Astrocyte (in vitro differentiated cells and primary cell): Measurements from ENCODE around the gene ZBTB7A. TPM values are rescaled to one million over a fixed set of nuclear protein-coding genes. Genes with fewer than 3 reads are reported as not detected.
A peak's percentile ranks its signal among the peaks of the same experiment; 100 is the strongest.

ENCODE experiments used
- DNase-seq: peaks from one replicate; pipeline ENCODE4 v3.0.0-alpha.2; 2010; ENCODE audit warnings: low read depth
- FAIRE-seq: peaks from 2 replicates; lab custom pipeline; 2011; peaks lifted over from hg19 to GRCh38; lab: Jason Lieb, UNC
- H2AFZ ChIP-seq: 2 replicates; pipeline ENCODE4 v1.6.0; 2012; ENCODE audit warnings: low read depth, low read length, inconsistent platforms
- H3K27ac ChIP-seq: 2 replicates; pipeline ENCODE4 v1.5.1; 2011; ENCODE audit warnings: low read depth, low read length, inconsistent platforms
- H3K27me3 ChIP-seq: 2 replicates; pipeline ENCODE4 v1.6.0; 2011; ENCODE audit warnings: low read length, inconsistent platforms; ENCODE audit not compliant: insufficient read depth
- H3K36me3 ChIP-seq: 2 replicates; pipeline ENCODE4 v1.5.1; 2011; ENCODE audit warnings: low read length, inconsistent platforms; ENCODE audit not compliant: insufficient read depth
- H3K4me1 ChIP-seq: 2 replicates; pipeline ENCODE4 v1.5.1; 2011; ENCODE audit warnings: low read length, inconsistent platforms; ENCODE audit not compliant: insufficient read depth
- H3K4me2 ChIP-seq: 2 replicates; pipeline ENCODE4 v1.6.0; 2012; ENCODE audit warnings: low read length, inconsistent platforms
- H3K4me3 ChIP-seq: 2 replicates; pipeline ENCODE4 v1.5.1; 2011; ENCODE audit warnings: low read depth, mild to moderate bottlenecking, low read length, inconsistent platforms; ENCODE audit not compliant: insufficient read depth
- H3K79me2 ChIP-seq: 2 replicates; pipeline ENCODE4 v1.6.0; 2012; ENCODE audit warnings: mild to moderate bottlenecking, low read length, inconsistent platforms; ENCODE audit not compliant: insufficient read depth
- H3K9ac ChIP-seq: 2 replicates; pipeline ENCODE4 v1.6.0; 2012; ENCODE audit warnings: mild to moderate bottlenecking, low read length, inconsistent platforms
- H3K9me3 ChIP-seq: 2 replicates; pipeline ENCODE4 v1.5.1; 2012; ENCODE audit warnings: low read depth, mild to moderate bottlenecking, low read length, inconsistent platforms; ENCODE audit not compliant: insufficient read depth
- H4K20me1 ChIP-seq: 2 replicates; pipeline ENCODE4 v1.6.0; 2012; ENCODE audit warnings: low read length, inconsistent platforms; ENCODE audit not compliant: insufficient read depth
- H3K27ac Mint-ChIP-seq: one replicate; pipeline ENCODE4 v1.8.0; 2021; ENCODE audit warnings: mild to moderate bottlenecking, mixed read lengths; ENCODE audit not compliant: unreplicated experiment
- H3K27me3 Mint-ChIP-seq: one replicate; pipeline ENCODE4 v1.8.0; 2021; ENCODE audit warnings: low read depth, mixed read lengths; ENCODE audit not compliant: unreplicated experiment
- H3K36me3 Mint-ChIP-seq: one replicate; pipeline ENCODE4 v1.8.0; 2021; ENCODE audit warnings: low read depth, mixed read lengths; ENCODE audit not compliant: unreplicated experiment
- H3K4me1 Mint-ChIP-seq: one replicate; pipeline ENCODE4 v1.8.0; 2021; ENCODE audit warnings: low read depth, mixed read lengths; ENCODE audit not compliant: unreplicated experiment
- H3K4me3 Mint-ChIP-seq: one replicate; pipeline ENCODE4 v1.8.0; 2021; ENCODE audit warnings: mild to moderate bottlenecking, moderate library complexity, mixed read lengths; ENCODE audit not compliant: unreplicated experiment
- H3K9me3 Mint-ChIP-seq: one replicate; pipeline ENCODE4 v1.8.0; 2021; ENCODE audit warnings: mild to moderate bottlenecking, mixed read lengths; ENCODE audit not compliant: unreplicated experiment
- CTCF ChIP-seq: IDR thresholded peaks from 2 replicates; pipeline ENCODE4 v1.5.1; 2011; ENCODE audit warnings: low read depth, mild to moderate bottlenecking, inconsistent platforms, low read length, moderate library complexity; ENCODE audit not compliant: insufficient read depth
- EZH2 ChIP-seq: IDR thresholded peaks from 2 replicates; pipeline ENCODE4 v1.6.1; 2012; ENCODE audit warnings: mild to moderate bottlenecking, low read length, inconsistent platforms; ENCODE audit not compliant: insufficient read depth
- total RNA-seq: library from RNA; stranded (reverse); gene quantifications from 2 replicates; pipeline ENCODE4 v1.2.1, GENCODE V29; 2021

The ZBTB7A gene
- total RNA-seq, 1 donor from 2014 or later: 24.3 TPM

- FAIRE-seq: no peak
- H3K27me3 Mint-ChIP-seq: no peaks in the 10 kb centered on the region
- H2AFZ ChIP-seq: no peak overlapping the region
- H4K20me1 ChIP-seq: peaks cover 61% of the 10 kb centered on the region
- no peak for TF ChIP-seq CTCF
- no peak for TF ChIP-seq EZH2
- H3K27me3 ChIP-seq: no peaks in the 10 kb centered on the region
- H3K27ac Mint-ChIP-seq: peak overlapping the region; percentile 75
- H3K9me3 Mint-ChIP-seq: no peaks in the 10 kb centered on the region
- no peaks in the 10 kb centered on the region for H3K36me3 ChIP-seq
- peaks cover 35% of the 10 kb centered on the region for H3K4me1 ChIP-seq
- H3K4me3 Mint-ChIP-seq: peak overlapping the region; percentile 90
- peak overlapping the region; percentile 87 for H3K9ac ChIP-seq
- no peak for DNase-seq
- H3K79me2 ChIP-seq: peaks cover 66% of the 10 kb centered on the region
- no peaks in the 10 kb centered on the region for H3K9me3 ChIP-seq
- H3K4me1 Mint-ChIP-seq: peaks cover 7% of the 10 kb centered on the region
- peak overlapping the region; percentile 97 for H3K4me2 ChIP-seq
- H3K4me3 ChIP-seq: peak overlapping the region; percentile 70
- H3K36me3 Mint-ChIP-seq: no peaks in the 10 kb centered on the region
- H3K27ac ChIP-seq: peak overlapping the region; percentile 75
These were observed 3.1 kb downstream of the ZBTB7A start for GRCh38 chr19:4063369-4064148.

GRCh38 chr19:4062419-4063368 lies 4.0 kb downstream of the ZBTB7A start:
- no peaks in the 10 kb centered on the region for H3K9me3 Mint-ChIP-seq
- Histone ChIP-seq H3K4me3 (peak overlapping the region; percentile 70), H3K36me3 (no peaks in the 10 kb centered on the region), H3K27ac (no peak overlapping the region), H3K9ac (peak overlapping the region; percentile 87), H3K9me3 (no peaks in the 10 kb centered on the region), H3K4me2 (peak overlapping the region; percentile 97), H3K27me3 (no peaks in the 10 kb centered on the region), H2AFZ (no peak overlapping the region), H3K4me1 (peaks cover 43% of the 10 kb centered on the region), H3K79me2 (peaks cover 74% of the 10 kb centered on the region), H4K20me1 (peaks cover 69% of the 10 kb centered on the region)
- DNase-seq (no peak), FAIRE-seq (no peak)
- H3K27ac Mint-ChIP-seq: peak overlapping the region; percentile 47
- H3K4me3 Mint-ChIP-seq: peak overlapping the region; percentile 73
- no peaks in the 10 kb centered on the region for H3K27me3 Mint-ChIP-seq
- H3K36me3 Mint-ChIP-seq: no peaks in the 10 kb centered on the region
- TF ChIP-seq CTCF (no peak), EZH2 (no peak)
- H3K4me1 Mint-ChIP-seq: peaks cover 8% of the 10 kb centered on the region
